H1 (cell line): ENCODE results near the gene RAP1GDS1. TPM values are rescaled to one million over a fixed set of nuclear protein-coding genes. Genes with fewer than 3 reads are reported as not detected.

Experiments
- CTCF ChIA-PET: fragments of 300-600 bp; sonication (Branson Sonifier 250); formaldehyde crosslinking; loops from one replicate; lab custom pipeline; 2021; ENCODE audit not compliant: partially characterized antibody; lab: Charles Lee
- POLR2A ChIA-PET: fragments of 300-600 bp; sonication (Branson Sonifier 250); formaldehyde crosslinking; loops from one replicate; lab custom pipeline; 2021; ENCODE audit warnings: inconsistent platforms; ENCODE audit not compliant: partially characterized antibody; lab: Charles Lee
- DNase-seq, 2 experiments: peaks; one replicate each; pipeline versions ENCODE4 v3.0.0 to v3.0.0-alpha.2; 2010 to 2022; ENCODE audit warnings: low spot score in 2 of 2, low read depth in 1 of 2, mixed read lengths in 1 of 2
- FAIRE-seq: peaks from 2 replicates; lab custom pipeline; 2011; peaks lifted over from hg19 to GRCh38; lab: Jason Lieb, UNC
- H2AFZ ChIP-seq: 2 replicates; pipeline ENCODE4 v1.8.1; 2012; ENCODE audit warnings: low read length, inconsistent platforms
- H2AK5ac ChIP-seq: 2 replicates; pipeline ENCODE4 v1.6.1; 2013; ENCODE audit warnings: low read depth, low read length
- H2BK120ac ChIP-seq: replicated peaks from 2 replicates; pipeline ENCODE3; 2013; ENCODE audit warnings: low read depth, low read length, inconsistent platforms
- H2BK12ac ChIP-seq: 2 replicates; pipeline ENCODE4 v1.6.1; 2013; ENCODE audit warnings: low read depth, low read length
- H2BK15ac ChIP-seq: 2 replicates; pipeline ENCODE4 v1.6.1; 2013; ENCODE audit warnings: low read length
- H2BK20ac ChIP-seq: 2 replicates; pipeline ENCODE4 v1.6.1; 2013; ENCODE audit warnings: low read length
- H2BK5ac ChIP-seq: 2 replicates; pipeline ENCODE4 v1.6.1; 2013; ENCODE audit warnings: low read depth, low read length
- H3K14ac ChIP-seq: 2 replicates; pipeline ENCODE4 v1.6.1; 2013; ENCODE audit warnings: inconsistent platforms; ENCODE audit not compliant: insufficient read length
- H3K18ac ChIP-seq: 2 replicates; pipeline ENCODE4 v1.6.1; 2013; ENCODE audit warnings: low read length; ENCODE audit errors: extremely low read depth
- H3K23ac ChIP-seq: 2 replicates; pipeline ENCODE4 v1.6.1; 2013; ENCODE audit warnings: inconsistent platforms; ENCODE audit not compliant: insufficient read length
- H3K23me2 ChIP-seq: 2 replicates; pipeline ENCODE4 v1.6.1; 2013; ENCODE audit warnings: low read depth, low read length
- H3K27ac ChIP-seq: 2 replicates; pipeline ENCODE4 v1.6.1; 2011; ENCODE audit warnings: low read depth, low read length, inconsistent platforms
- H3K27me3 ChIP-seq, 4 experiments: replicated peaks in 1 of 4; 1 replicate in 1 of 4; 2 replicates in 3 of 4; pipeline versions ENCODE4 v1.6.1 to v1.8.1; 2011 to 2013; ENCODE audit warnings: low read length in 3 of 4, mild to moderate bottlenecking in 3 of 4, inconsistent platforms in 2 of 4, mixed read lengths in 2 of 4, moderate library complexity in 1 of 4; ENCODE audit not compliant: control insufficient read depth in 3 of 4, insufficient read depth in 3 of 4; ENCODE audit errors: extremely low read depth in 1 of 4
- H3K36me3 ChIP-seq, 4 experiments: 2 replicates each; pipeline versions ENCODE4 v1.6.1 to v1.8.1; 2011 to 2013; ENCODE audit warnings: mild to moderate bottlenecking in 4 of 4, low read length in 3 of 4, moderate library complexity in 2 of 4, control low read depth in 1 of 4, inconsistent platforms in 1 of 4; ENCODE audit not compliant: insufficient read depth in 4 of 4, control insufficient read depth in 2 of 4
- H3K4ac ChIP-seq: replicated peaks from 2 replicates; pipeline ENCODE3; 2013; ENCODE audit warnings: low read length, low read depth, mixed read lengths, inconsistent platforms; ENCODE audit not compliant: insufficient read length
- H3K4me1 ChIP-seq, 4 experiments: replicated peaks in 1 of 4; 1 replicate in 1 of 4; 2 replicates in 3 of 4; pipeline versions ENCODE4 v1.6.1 to v1.8.1; 2011 to 2013; ENCODE audit warnings: low read length in 3 of 4, inconsistent platforms in 2 of 4, mixed read lengths in 1 of 4; ENCODE audit not compliant: insufficient read depth in 4 of 4, control insufficient read depth in 3 of 4
- H3K4me2 ChIP-seq, 2 experiments: 2 replicates each; pipeline versions ENCODE4 v1.6.1 to v1.8.1; 2011 to 2013; ENCODE audit warnings: low read depth in 2 of 2, low read length in 2 of 2, control low read depth in 1 of 2, inconsistent platforms in 1 of 2, mild to moderate bottlenecking in 1 of 2; ENCODE audit not compliant: insufficient read depth in 1 of 2
- H3K4me3 ChIP-seq, 4 experiments: fragments of 200-600, 300-600 bp in 1 of 4; sonication (generic), shearing (Covaris generic), sonication (Bioruptor Twin) in 1 of 4; 2 replicates each; pipeline versions ENCODE4 v1.5.1 to v1.8.1; 2011 to 2016; ENCODE audit warnings: low read length in 4 of 4, low read depth in 3 of 4, control low read depth in 2 of 4, inconsistent platforms in 2 of 4, mild to moderate bottlenecking in 2 of 4, mixed read lengths in 1 of 4, moderate library complexity in 1 of 4; ENCODE audit not compliant: insufficient read depth in 2 of 4; ENCODE audit errors: extremely low read depth in 1 of 4
- H3K56ac ChIP-seq: replicated peaks from 2 replicates; pipeline ENCODE3; 2013; ENCODE audit warnings: low read depth, mild to moderate bottlenecking, mixed read lengths, low read length, inconsistent platforms; ENCODE audit not compliant: insufficient read length
- H3K79me1 ChIP-seq: 2 replicates; pipeline ENCODE4 v1.6.1; 2013; ENCODE audit warnings: low read depth, low read length, control low read depth
- H3K79me2 ChIP-seq, 2 experiments: 2 replicates each; pipeline versions ENCODE4 v1.6.1 to v1.8.1; 2012 to 2013; ENCODE audit warnings: low read length in 2 of 2, mild to moderate bottlenecking in 2 of 2, inconsistent platforms in 1 of 2; ENCODE audit not compliant: insufficient read depth in 2 of 2, control insufficient read depth in 1 of 2
- H3K9ac ChIP-seq, 4 experiments: replicated peaks in 1 of 4; 1 replicate in 1 of 4; 2 replicates in 3 of 4; pipeline versions ENCODE4 v1.6.1 to v1.8.1; 2011 to 2013; ENCODE audit warnings: low read depth in 3 of 4, low read length in 3 of 4, control low read depth in 2 of 4, mild to moderate bottlenecking in 2 of 4, moderate library complexity in 2 of 4, inconsistent platforms in 1 of 4; ENCODE audit errors: extremely low read depth in 1 of 4
- H3K9me3 ChIP-seq, 2 experiments: 2 replicates each; pipeline versions ENCODE4 v1.6.1 to v1.8.1; 2012 to 2013; ENCODE audit warnings: mild to moderate bottlenecking in 2 of 2, moderate library complexity in 2 of 2, control low read depth in 1 of 2, inconsistent platforms in 1 of 2, low read depth in 1 of 2, low read length in 1 of 2, mixed read lengths in 1 of 2; ENCODE audit not compliant: insufficient read depth in 2 of 2
- H4K20me1 ChIP-seq, 2 experiments: replicated peaks in 1 of 2; 2 replicates each; pipeline versions ENCODE3 to v1.8.1; 2011 to 2013; ENCODE audit warnings: inconsistent platforms in 2 of 2, low read length in 2 of 2, mild to moderate bottlenecking in 1 of 2; ENCODE audit not compliant: insufficient read depth in 2 of 2, control insufficient read depth in 1 of 2
- H4K5ac ChIP-seq: 2 replicates; pipeline ENCODE4 v1.6.1; 2013; ENCODE audit warnings: low read length, low read depth, mixed read lengths, inconsistent platforms; ENCODE audit not compliant: insufficient read length
- H4K8ac ChIP-seq: 2 replicates; pipeline ENCODE4 v1.8.0; 2013; ENCODE audit warnings: mild to moderate bottlenecking, moderate library complexity, low read length, inconsistent platforms; ENCODE audit not compliant: insufficient read depth; ENCODE audit errors: extremely low read depth
- H4K91ac ChIP-seq: replicated peaks from 2 replicates; pipeline ENCODE3; 2013; ENCODE audit warnings: low read length, mixed read lengths, inconsistent platforms; ENCODE audit not compliant: insufficient read length
- NRF1 ChIP-seq: IDR thresholded peaks from 2 replicates; pipeline ENCODE4 v1.6.1; 2011; ENCODE audit warnings: mild to moderate bottlenecking, low read depth, low read length, improper control_type of control experiment
- SUZ12 ChIP-seq: fragments of 200-600 bp; sonication (generic); IDR thresholded peaks from 2 replicates; pipeline ENCODE4 v1.6.1; 2012; ENCODE audit warnings: mild to moderate bottlenecking, inconsistent platforms, low read length, moderate library complexity, mixed read lengths
- TAF7 ChIP-seq: optimal IDR thresholded peaks from 2 replicates; pipeline ENCODE3; 2011; ENCODE audit warnings: low read depth, mild to moderate bottlenecking, inconsistent platforms, low read length, moderate library complexity, borderline replicate concordance
- WGBS, 2 experiments: shearing (Covaris generic) in 1 of 2; methylation state at CpG; one replicate each; pipeline versions ENCODE4 v1.1.6 to v1.1.7; 2013 to 2015; ENCODE audit warnings: low lambda C conversion rate in 2 of 2, mixed read lengths in 2 of 2, inconsistent platforms in 1 of 2, low coverage in 1 of 2, missing lambda C conversion rate in 1 of 2; ENCODE audit not compliant: insufficient replicate concordance in 2 of 2, insufficient coverage in 1 of 2, insufficient read length in 1 of 2; ENCODE audit errors: extremely low coverage in 1 of 2, missing lambda C conversion rate in 1 of 2; 5-methylcytosine and 5-hydroxymethylcytosine counted together
- polyA plus RNA-seq, 7 experiments: library from polyadenylated mRNA; depleted of rRNA in 3 of 7; stranded (reverse) in 5 of 7; unstranded in 2 of 7; fragments of >200 nt in 5 of 7; fragments of 200-250 nt in 2 of 7; gene quantifications; 1 replicate in 5 of 7; 2 replicates in 1 of 7; 4 replicates in 1 of 7; pipeline versions ENCODE4 v1.2.1 to v1.2.3, GENCODE V29; 2011 to 2013; ENCODE audit warnings: missing spikeins in 2 of 7, mixed read lengths in 2 of 7
- total RNA-seq: library from RNA; stranded (reverse); fragmentation: NEBNext Ultra II Directional; extraction: Animal tissue kit (Norgen Biotek cat#: 25700); gene quantifications from 2 replicates; pipeline ENCODE4 v1.2.1, GENCODE V29; 2021

Gene RAP1GDS1
- total and polyA plus RNA-seq, 2 of the 8 experiments (the other 6 are each of a cell fraction or from before 2014, with no cell fraction given): 12.8 to 31.9 TPM

- no peak overlapping the region for H2BK12ac ChIP-seq
- no peak overlapping the region for H3K56ac ChIP-seq
- H2BK5ac ChIP-seq: no peak overlapping the region
- H3K27me3 ChIP-seq: no peaks in the 10 kb centered on the region
- H3K4me3 ChIP-seq: no peak overlapping the region
- H3K79me1 ChIP-seq: no peaks in the 10 kb centered on the region
- no peak overlapping the region for H3K27ac ChIP-seq
- TF ChIP-seq NRF1 (no peak), SUZ12 (no peak), TAF7 (no peak)
- H2BK120ac ChIP-seq: no peak overlapping the region
- peaks cover 1 to 10% of the 10 kb centered on the region in 2 experiments; a peak in 3 of 4 replicates for H3K9me3 ChIP-seq
- no peak overlapping the region for H4K8ac ChIP-seq
- ChIA-PET CTCF (no interaction called here), POLR2A (no interaction called here)
- no peak overlapping the region for H3K4me2 ChIP-seq
- no peak overlapping the region for H4K5ac ChIP-seq
- no peak overlapping the region for H3K4ac ChIP-seq
- no peaks in the 10 kb centered on the region for H3K23me2 ChIP-seq
- peaks cover 0 to 8% (median 0%) of the 10 kb centered on the region in 4 experiments; a peak in 3 of 8 replicates for H3K36me3 ChIP-seq
- no peak overlapping the region for H3K14ac ChIP-seq
- no peak overlapping the region for H3K18ac ChIP-seq
- H2AK5ac ChIP-seq: no peak overlapping the region
- H2AFZ ChIP-seq: no peak overlapping the region
- H4K91ac ChIP-seq: no peak overlapping the region
- no peak overlapping the region for H2BK15ac ChIP-seq
- H3K23ac ChIP-seq: no peak overlapping the region
- WGBS, 2 experiments: 76% methylated on average over 1 of the region's 1 CpG; no CpG with 5 or more reads in 1 of the 2 experiments
- no peak for DNase-seq
- H4K20me1 ChIP-seq: no peaks in the 10 kb centered on the region
- no peaks in the 10 kb centered on the region for H3K4me1 ChIP-seq
- no peak overlapping the region for H3K9ac ChIP-seq
- FAIRE-seq: no peak
- no peaks in the 10 kb centered on the region for H3K79me2 ChIP-seq
- H2BK20ac ChIP-seq: no peak overlapping the region
These were observed 132.9 kb downstream of the RAP1GDS1 start for GRCh38 chr4:98394134-98394533.
